Measurements from ENCODE around the gene SLC17A7. TPM values are rescaled to one million over a fixed set of nuclear protein-coding genes. Genes with fewer than 3 reads are reported as not detected.

Gene SLC17A7
- total and polyA plus RNA-seq, 2 of the 13 experiments (the other 11 are each of a cell fraction or from before 2014, with no cell fraction given), result 0.32 TPM; not detected in 1

DNA sequence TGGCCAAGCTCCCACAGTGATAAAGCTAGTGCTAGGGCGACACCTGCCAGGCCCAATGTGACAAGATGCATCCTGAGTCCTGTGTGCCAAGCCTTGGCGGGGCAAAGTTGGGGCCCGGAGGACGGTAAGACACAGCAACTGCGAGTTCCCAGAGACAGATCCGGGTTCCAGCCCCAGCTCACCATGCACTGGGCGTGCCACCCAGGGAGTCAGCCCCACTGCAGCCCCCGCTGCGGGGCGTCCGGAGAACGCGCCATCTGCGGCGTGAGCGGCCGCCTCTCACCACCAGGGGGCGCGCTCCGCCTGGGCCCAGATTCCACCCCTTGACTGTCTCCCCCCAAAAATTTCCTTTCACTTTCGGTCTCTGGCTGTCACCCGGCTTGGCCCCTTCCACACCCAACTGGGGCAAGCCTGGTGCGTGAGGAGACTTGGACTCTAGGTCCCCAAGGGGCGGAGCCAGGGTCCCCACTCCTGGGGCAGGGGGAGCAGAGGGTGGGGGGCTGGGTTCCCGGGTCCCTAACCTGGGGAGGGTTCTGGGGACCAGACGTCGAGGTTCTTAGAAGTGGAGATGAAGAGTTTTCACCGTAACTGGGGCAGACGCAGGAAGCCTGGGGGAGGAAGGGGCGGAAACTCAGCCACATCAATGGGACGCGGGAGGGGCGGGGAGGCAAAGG lies 32.7 kb upstream of the SLC17A7 start, which contains the start of gene FLT3LG (continued):
- TF ChIP-seq ZNF691 (CRISPR knock-in tag; IDR thresholded peaks at IDR 0.05; ENCODE audit: borderline replicate concordance, low read depth), result no peak
- TF ChIP-seq ZNF546 (CRISPR knock-in tag; conservative IDR thresholded peaks at IDR 0.05), result no peak
- TF ChIP-seq, protein P1, sequence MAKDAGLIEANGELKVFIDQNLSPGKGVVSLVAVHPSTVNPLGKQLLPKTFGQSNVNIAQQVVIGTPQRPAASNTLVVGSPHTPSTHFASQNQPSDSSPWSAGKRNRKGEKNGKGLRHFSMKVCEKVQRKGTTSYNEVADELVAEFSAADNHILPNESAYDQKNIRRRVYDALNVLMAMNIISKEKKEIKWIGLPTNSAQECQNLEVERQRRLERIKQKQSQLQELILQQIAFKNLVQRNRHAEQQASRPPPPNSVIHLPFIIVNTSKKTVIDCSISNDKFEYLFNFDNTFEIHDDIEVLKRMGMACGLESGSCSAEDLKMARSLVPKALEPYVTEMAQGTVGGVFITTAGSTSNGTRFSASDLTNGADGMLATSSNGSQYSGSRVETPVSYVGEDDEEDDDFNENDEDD (CRISPR knock-in tag; IDR thresholded peaks at IDR 0.05; ENCODE audit: borderline replicate concordance), result peak; percentile 56; the same call in 1 of the 2 replicates
- TF ChIP-seq JUNB (CRISPR knock-in tag; IDR thresholded peaks at IDR 0.05; ENCODE audit: borderline replicate concordance), result no peak
- peak; percentile 74; the same call in 1 of the 2 replicates for TF ChIP-seq GPN1 (CRISPR knock-in tag; IDR thresholded peaks at IDR 0.05; ENCODE audit: borderline replicate concordance)
- peak; percentile 60 for TF ChIP-seq SAP130 (CRISPR knock-in tag; IDR thresholded peaks at IDR 0.05; ENCODE audit: low read depth)
- no peak for TF ChIP-seq BCL6 (CRISPR knock-in tag; IDR thresholded peaks at IDR 0.05)
- TF ChIP-seq ZNF550 (CRISPR knock-in tag; IDR thresholded peaks at IDR 0.05; ENCODE audit: borderline replicate concordance), result no peak
- no peak for TF ChIP-seq STAT6 (CRISPR knock-in tag; IDR thresholded peaks at IDR 0.05; ENCODE audit: borderline replicate concordance)
- no peak for TF ChIP-seq HMGA1 (CRISPR knock-in tag; conservative IDR thresholded peaks at IDR 0.05)
- no peak for TF ChIP-seq CREM (IDR thresholded peaks at IDR 0.05)
- TF ChIP-seq CREM (CRISPR knock-in tag; IDR thresholded peaks at IDR 0.05), result no peak
- no peak for TF ChIP-seq FOXC1 (CRISPR knock-in tag; IDR thresholded peaks at IDR 0.05; ENCODE audit: borderline replicate concordance)
- no peak for TF ChIP-seq ZNF781 (CRISPR knock-in tag; IDR thresholded peaks at IDR 0.05; ENCODE audit: borderline replicate concordance, not compliant biosample characterization)
- TF ChIP-seq RXRB (CRISPR knock-in tag; IDR thresholded peaks at IDR 0.05; ENCODE audit: borderline replicate concordance), result peak; percentile 46; the same call in 1 of the 2 replicates
- TF ChIP-seq ZNF292 (CRISPR knock-in tag; IDR thresholded peaks at IDR 0.05; ENCODE audit: borderline replicate concordance, low read depth), result no peak
- no peak for TF ChIP-seq GPBP1L1 (CRISPR knock-in tag; IDR thresholded peaks at IDR 0.05)
- TF ChIP-seq THYN1 (CRISPR knock-in tag; IDR thresholded peaks at IDR 0.05; ENCODE audit: borderline replicate concordance, low read depth), result no peak
- no peak for TF ChIP-seq ZNF17 (CRISPR knock-in tag; IDR thresholded peaks at IDR 0.05)
- no peak for TF ChIP-seq KLF12 (CRISPR knock-in tag; IDR thresholded peaks at IDR 0.05; ENCODE audit: borderline replicate concordance)
- TF ChIP-seq ZNF333 (CRISPR knock-in tag; IDR thresholded peaks at IDR 0.05; ENCODE audit: borderline replicate concordance), result no peak
- TF ChIP-seq ZNF800 (CRISPR knock-in tag; IDR thresholded peaks at IDR 0.05), result no peak
